HEK293 (cell line): ENCODE results near the gene TUBB4A.

ENCODE experiments used
- CTCF ChIA-PET: fragments of 350-600 bp; formaldehyde crosslinking; extraction: SDS; loops from one replicate; lab custom pipeline; 2021; ENCODE audit warnings: antibody characterized with exemption; lab: Yijun Ruan, JAX
- POLR2A ChIA-PET: fragments of 300-600 bp; formaldehyde crosslinking; extraction: SDS; loops from one replicate; lab custom pipeline; 2020; ENCODE audit warnings: antibody characterized with exemption, inconsistent platforms; lab: Yijun Ruan, JAX
- H3K27ac ChIP-seq: fragments of 200-500 bp; sonication (Bioruptor generic); 2 replicates; pipeline ENCODE4 v1.5.1; 2014; ENCODE audit warnings: low read depth, low read length, control low read depth, inconsistent platforms; ENCODE audit errors: extremely low read depth
- H3K36me3 ChIP-seq, 2 experiments: fragments of 200-500 bp in 1 of 2; sonication (Bioruptor generic) in 1 of 2; 1 replicate in 1 of 2; 2 replicates in 1 of 2; pipeline ENCODE4 v1.5.1; 2014 to 2017; ENCODE audit warnings: inconsistent platforms in 2 of 2, low read length in 2 of 2; ENCODE audit not compliant: control insufficient read depth in 2 of 2, insufficient read depth in 1 of 2
- H3K4me1 ChIP-seq: fragments of 200-500 bp; sonication (Bioruptor generic); 2 replicates; pipeline ENCODE4 v1.5.1; 2014; ENCODE audit warnings: mild to moderate bottlenecking, low read length, inconsistent platforms; ENCODE audit not compliant: control insufficient read depth, insufficient read depth
- H3K4me3 ChIP-seq: 2 replicates; pipeline ENCODE4 v1.5.1; 2011; ENCODE audit warnings: low read depth, mild to moderate bottlenecking, control low read depth, low read length, moderate library complexity
- H3K9me3 ChIP-seq: fragments of 200-500 bp; sonication (Bioruptor generic); 2 replicates; pipeline ENCODE4 v1.5.1; 2014; ENCODE audit warnings: low read depth, low read length, inconsistent platforms; ENCODE audit not compliant: control insufficient read depth, insufficient read depth
- GLIS1 ChIP-seq: fragments of 450-650 bp; formaldehyde crosslinking; IDR thresholded peaks from 2 replicates; pipeline ENCODE4 v1.5.1; 2016; ENCODE audit warnings: missing biosample characterization, missing genetic modification characterization
- PRDM10 ChIP-seq: fragments of 450-650 bp; formaldehyde crosslinking; IDR thresholded peaks from 2 replicates; pipeline ENCODE4 v1.5.1; 2016; ENCODE audit warnings: missing biosample characterization, missing genetic modification characterization
- SETDB1 ChIP-seq: IDR thresholded peaks from one replicate; pipeline ENCODE4 v1.6.1; 2017; ENCODE audit warnings: mild to moderate bottlenecking, low read length, moderate library complexity, mixed read lengths; ENCODE audit not compliant: insufficient read length
- ZBTB10 ChIP-seq: fragments of 450-650 bp; formaldehyde crosslinking; IDR thresholded peaks from 2 replicates; pipeline ENCODE4 v1.5.1; 2016; ENCODE audit warnings: missing biosample characterization, missing genetic modification characterization
- ZBTB11 ChIP-seq: fragments of 450-650 bp; formaldehyde crosslinking; conservative IDR thresholded peaks from 2 replicates; pipeline ENCODE4 v1.5.1; 2016; ENCODE audit warnings: low read depth, missing biosample characterization, missing genetic modification characterization
- ZBTB49 ChIP-seq: fragments of 450-650 bp; formaldehyde crosslinking; IDR thresholded peaks from 2 replicates; pipeline ENCODE4 v1.5.1; 2016; ENCODE audit warnings: missing biosample characterization, missing genetic modification characterization, low read depth
- ZIC2 ChIP-seq: fragments of 450-650 bp; formaldehyde crosslinking; IDR thresholded peaks from 2 replicates; pipeline ENCODE4 v1.5.1; 2016; ENCODE audit warnings: missing biosample characterization, missing genetic modification characterization
- ZNF18 ChIP-seq: fragments of 450-650 bp; formaldehyde crosslinking; IDR thresholded peaks from 2 replicates; pipeline ENCODE4 v1.5.1; 2016; ENCODE audit warnings: missing biosample characterization, missing genetic modification characterization
- ZNF184 ChIP-seq: fragments of 450-650 bp; IDR thresholded peaks from 2 replicates; pipeline ENCODE4 v1.5.1; 2018; ENCODE audit warnings: missing biosample characterization, mild to moderate bottlenecking, missing genetic modification characterization
- ZNF391 ChIP-seq: fragments of 450-650 bp; formaldehyde crosslinking; IDR thresholded peaks from 2 replicates; pipeline ENCODE4 v1.5.1; 2016; ENCODE audit warnings: low read depth, missing biosample characterization, missing genetic modification characterization, borderline replicate concordance
- ZNF433 ChIP-seq: fragments of 450-650 bp; formaldehyde crosslinking; IDR thresholded peaks from 2 replicates; pipeline ENCODE4 v1.5.1; 2016; ENCODE audit warnings: missing biosample characterization, missing genetic modification characterization, low read depth
- ZNF510 ChIP-seq: fragments of 450-650 bp; formaldehyde crosslinking; IDR thresholded peaks from 2 replicates; pipeline ENCODE4 v1.5.1; 2018; ENCODE audit warnings: mild to moderate bottlenecking, missing genetic modification characterization, missing biosample characterization; ENCODE audit not compliant: insufficient replicate concordance
- ZNF677 ChIP-seq: fragments of 450-650 bp; IDR thresholded peaks from 2 replicates; pipeline ENCODE4 v1.5.0; 2018; ENCODE audit warnings: missing biosample characterization, mild to moderate bottlenecking, missing genetic modification characterization, moderate library complexity
- ZNF843 ChIP-seq: fragments of 450-650 bp; formaldehyde crosslinking; IDR thresholded peaks from 2 replicates; pipeline ENCODE4 v1.5.1; 2016; ENCODE audit warnings: missing biosample characterization, missing genetic modification characterization

TUBB4A gene

GRCh38 chr19:6484230-6484629 is 17.9 kb downstream of the TUBB4A start:
- POLR2A ChIA-PET: no interaction called here
- H3K4me1 ChIP-seq: no peaks in the 10 kb centered on the region
- H3K9me3 ChIP-seq: no peaks in the 10 kb centered on the region
- no peak overlapping the region for H3K27ac ChIP-seq
- no peak overlapping the region for H3K4me3 ChIP-seq
- TF ChIP-seq ZNF18 (tag by site-specific recombination) (0 out of 2 replicates have a peak, but pooled peaks have one; percentile 48), SETDB1 (no peak)
- no peaks in the 10 kb centered on the region for H3K36me3 ChIP-seq
- CTCF ChIA-PET: no interaction called here

- no peaks in the 10 kb centered on the region for H3K9me3 ChIP-seq
- POLR2A ChIA-PET: interaction anchor here (0.7 kb wide), 1 partner anchor 15 kb away, joined by 4 read pairs; no protein-coding TSS in a partner anchor
- no peaks in the 10 kb centered on the region for H3K4me1 ChIP-seq
- TF ChIP-seq SETDB1 (no peak), PRDM10 (0 out of 2 replicates have a peak, but pooled peaks have one; percentile 16), ZNF184 (tag by site-specific recombination) (no peak), ZIC2 (peak; percentile 89), GLIS1 (peak; percentile 53; the same call in 1 of the 2 replicates), ZNF677 (no peak)
- no peak overlapping the region for H3K27ac ChIP-seq
- CTCF ChIA-PET: interaction anchor here (1.0 to 1.3 kb wide), 2 partner anchors 10 to 110 kb away, joined by 3 to 4 read pairs; partner anchors contain the start of gene ALKBH7
- no peaks in the 10 kb centered on the region for H3K36me3 ChIP-seq
- H3K4me3 ChIP-seq: no peak overlapping the region
Observed at GRCh38 chr19:6483235-6483634, 18.9 kb downstream of the TUBB4A start.

- Histone ChIP-seq H3K27ac (no peak overlapping the region), H3K4me1 (no peaks in the 10 kb centered on the region), H3K4me3 (no peak overlapping the region)
- POLR2A ChIA-PET: interaction anchor here (0.6 kb wide), 1 partner anchor 170 kb away, joined by 3 read pairs; no protein-coding TSS in a partner anchor
- no peak for TF ChIP-seq ZBTB49 (tag by site-specific recombination)
- TF ChIP-seq ZBTB11 (tag by site-specific recombination): no peak
- no peak for TF ChIP-seq ZNF433 (tag by site-specific recombination)
- TF ChIP-seq ZNF510 (tag by site-specific recombination): no peak
- TF ChIP-seq ZNF843 (tag by site-specific recombination): no peak
- TF ChIP-seq ZBTB10 (tag by site-specific recombination): no peak
- TF ChIP-seq ZNF391 (tag by site-specific recombination): no peak
- TF ChIP-seq, all 188 proteins: peak for 0
- H3K9me3 ChIP-seq: no peaks in the 10 kb centered on the region
- H3K36me3 ChIP-seq: no peaks in the 10 kb centered on the region
- CTCF ChIA-PET: interaction anchor here (0.6 to 2.0 kb wide), 8 partner anchors 8 to 285 kb away, joined by 3 to 7 read pairs (median 3); partner anchors contain the start of genes ALKBH7, CLPP and SH2D3A
Observed at GRCh38 chr19:6482343-6482686, 19.8 kb downstream of the TUBB4A start.
